NCI-H2107 (cell line): ENCODE results near the gene SPAG17.

ENCODE experiments used
- DNase-seq: peaks from one replicate; lab custom pipeline; 2025; lab: John Stamatoyannopoulos, UW

SPAG17 gene

DNA sequence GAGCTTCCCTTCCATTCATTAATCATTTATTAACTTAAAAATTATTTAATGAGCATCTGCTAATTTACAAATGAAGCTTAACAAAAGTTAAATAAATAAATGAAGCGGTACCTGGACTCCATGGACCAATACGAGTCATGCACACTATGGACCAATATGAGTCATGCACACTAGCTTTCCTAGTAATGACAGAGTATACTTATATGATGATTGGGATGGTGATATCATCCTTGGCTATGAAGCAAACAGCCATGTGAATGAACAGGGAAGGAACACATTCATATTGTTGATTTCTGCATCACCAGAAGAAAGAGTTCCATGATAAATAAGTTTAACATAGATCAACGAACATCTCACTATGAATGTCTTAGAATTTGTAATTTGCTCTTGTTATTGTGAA lies 109.9 kb downstream of the SPAG17 start:
- DNase-seq = no peak

DNA sequence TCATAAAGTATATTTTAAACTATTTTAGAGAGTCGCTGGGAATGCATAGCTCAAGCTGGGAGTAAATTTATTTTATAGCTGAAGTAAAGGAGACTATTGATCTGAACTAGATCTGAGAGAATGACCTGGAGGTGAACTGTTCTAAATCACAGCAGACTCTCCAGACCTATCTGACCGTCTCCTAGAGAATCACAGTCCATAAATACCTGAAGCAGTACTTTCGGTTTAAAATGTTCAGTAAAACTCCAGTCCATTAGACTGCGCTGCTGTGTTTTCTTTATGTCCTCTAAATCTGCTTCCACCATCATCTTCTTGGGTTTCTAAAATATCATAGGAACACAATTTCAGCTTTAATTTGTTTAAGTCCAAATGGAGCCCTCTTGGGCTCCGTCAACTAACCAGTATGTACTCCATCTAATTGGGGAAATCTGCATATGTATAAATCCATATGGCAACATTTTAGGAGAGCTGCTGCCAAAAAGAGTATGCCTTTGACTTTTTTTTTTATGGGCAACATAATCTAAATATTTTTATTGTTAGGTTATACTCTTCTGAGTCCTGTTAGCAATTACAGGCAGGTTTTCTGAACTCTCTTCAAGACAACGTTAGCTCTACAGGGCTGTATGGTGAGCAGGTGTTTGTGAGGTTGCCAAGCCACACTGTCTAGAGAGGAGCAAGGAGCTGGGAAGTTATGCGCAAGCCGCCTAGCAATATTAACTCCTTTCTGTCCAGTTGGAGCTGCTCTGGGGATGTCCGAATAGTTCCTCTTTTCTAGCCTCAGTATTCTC lies 111.2 kb downstream of the SPAG17 start:
- DNase-seq = no peak

DNA sequence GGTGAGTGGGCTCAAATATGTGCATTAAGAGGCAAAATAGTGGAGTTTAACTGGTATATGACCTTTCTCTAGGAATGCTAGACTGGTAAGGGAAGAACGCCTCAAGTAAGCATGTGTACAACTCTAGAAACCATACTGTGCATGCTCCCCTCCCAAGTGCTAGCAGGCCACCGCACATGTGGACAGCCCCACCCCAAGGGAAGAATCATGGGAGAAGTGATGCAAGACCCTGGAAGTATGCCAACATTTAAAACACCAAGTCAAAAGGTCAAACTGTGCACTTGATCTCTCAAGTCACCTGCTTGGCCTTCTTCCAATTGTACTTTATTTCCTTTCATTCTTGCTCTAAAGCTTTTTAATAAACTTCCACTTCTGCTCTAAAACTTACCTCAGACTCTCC lies 135.0 kb downstream of the SPAG17 start:
- no peak for DNase-seq

DNA sequence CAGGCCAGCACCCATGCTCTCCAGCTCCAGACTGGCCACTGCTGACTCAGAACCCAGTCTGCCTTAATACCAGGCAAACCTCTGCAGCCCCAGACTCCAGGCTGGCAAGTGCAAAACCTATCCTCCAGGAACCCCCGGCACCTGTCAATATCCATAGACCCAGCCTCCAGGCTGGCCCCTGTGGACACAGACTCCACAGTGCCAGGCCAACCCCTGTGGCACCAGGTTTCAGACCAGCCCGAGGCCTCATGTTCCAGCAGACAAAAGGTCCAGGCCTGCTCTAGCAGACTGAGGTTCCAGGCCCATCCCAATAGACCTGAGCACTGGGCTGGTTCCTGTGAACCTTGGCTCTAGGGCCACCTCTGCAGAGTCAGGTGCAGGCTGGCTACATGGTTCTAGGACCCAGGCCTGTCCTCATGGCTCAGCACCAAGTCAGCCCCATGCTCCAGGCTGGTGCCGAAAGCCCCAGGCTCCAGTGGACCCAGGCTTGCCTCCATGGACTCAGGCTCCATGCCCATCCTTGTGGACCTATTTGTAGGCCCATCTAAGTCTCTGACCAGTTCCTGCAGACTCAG lies 137.3 kb downstream of the SPAG17 start:
- DNase-seq = no peak

DNA sequence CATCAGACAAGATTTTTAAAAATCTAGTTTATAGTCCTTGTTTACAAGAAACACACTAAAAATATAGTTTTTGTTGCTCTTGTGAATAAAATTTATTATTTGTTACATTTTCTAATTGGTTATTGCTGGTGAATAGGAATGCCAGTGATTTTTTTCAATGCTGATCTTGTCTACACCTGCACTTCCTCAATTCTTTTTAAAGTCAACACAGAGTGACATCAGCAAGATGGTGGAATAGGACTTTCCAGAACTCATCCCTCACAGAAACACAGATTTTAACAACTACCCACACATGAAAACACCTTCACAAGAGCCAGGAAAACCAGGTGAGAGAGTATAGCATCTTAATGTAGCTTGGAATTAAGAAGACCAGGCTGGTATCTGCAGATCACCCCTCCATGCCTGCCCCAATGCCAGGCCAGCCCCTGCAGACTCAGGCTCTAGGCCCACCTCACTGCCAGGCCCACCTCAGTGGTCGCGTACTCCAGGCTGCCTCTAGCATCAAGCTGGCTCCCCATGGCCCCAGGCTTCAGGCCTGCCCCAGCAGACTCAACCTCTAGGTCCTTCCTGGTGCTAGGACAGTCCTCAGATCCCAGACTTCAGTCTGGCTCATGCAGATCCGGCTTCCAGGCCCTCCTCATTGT lies 137.9 kb downstream of the SPAG17 start:
- DNase-seq = no peak

DNA sequence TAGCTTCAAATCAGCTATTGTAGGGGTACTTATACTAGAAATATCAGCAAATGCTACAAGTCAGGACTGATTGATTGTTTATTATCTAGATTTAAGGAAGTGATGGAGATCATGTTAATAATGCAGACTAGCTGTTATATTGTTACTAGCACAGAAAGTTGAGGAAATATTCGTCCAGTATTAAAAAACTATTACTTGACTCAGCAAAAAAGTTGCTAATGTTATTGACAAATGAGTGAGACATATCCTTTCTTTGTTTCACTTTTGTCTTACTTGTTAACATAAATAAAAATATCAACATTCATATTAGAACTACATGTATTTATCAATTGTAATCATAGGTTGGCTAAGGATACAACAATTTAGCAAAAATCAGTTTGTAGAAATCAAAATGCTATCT lies 141.4 kb downstream of the SPAG17 start:
- no peak for DNase-seq

DNA sequence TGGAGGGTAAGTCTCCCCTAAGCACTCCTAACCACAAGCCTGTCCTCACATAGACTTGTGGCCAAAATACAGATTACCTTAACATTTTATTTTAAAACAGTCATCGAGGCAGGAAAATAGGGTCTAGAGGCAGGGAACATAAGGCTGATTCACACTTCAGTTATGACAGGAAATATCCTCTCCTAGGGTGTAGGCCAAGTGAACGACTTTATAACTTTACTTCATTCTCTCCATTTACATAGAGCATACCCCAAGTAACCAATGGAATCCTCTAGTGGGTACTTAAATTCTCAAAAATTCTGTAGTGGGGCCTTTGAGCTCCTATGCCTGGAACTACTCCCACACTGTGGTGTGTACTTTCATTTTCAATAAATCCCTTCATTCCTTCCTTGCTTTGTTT lies 142.5 kb downstream of the SPAG17 start:
- DNase-seq = no peak

DNA sequence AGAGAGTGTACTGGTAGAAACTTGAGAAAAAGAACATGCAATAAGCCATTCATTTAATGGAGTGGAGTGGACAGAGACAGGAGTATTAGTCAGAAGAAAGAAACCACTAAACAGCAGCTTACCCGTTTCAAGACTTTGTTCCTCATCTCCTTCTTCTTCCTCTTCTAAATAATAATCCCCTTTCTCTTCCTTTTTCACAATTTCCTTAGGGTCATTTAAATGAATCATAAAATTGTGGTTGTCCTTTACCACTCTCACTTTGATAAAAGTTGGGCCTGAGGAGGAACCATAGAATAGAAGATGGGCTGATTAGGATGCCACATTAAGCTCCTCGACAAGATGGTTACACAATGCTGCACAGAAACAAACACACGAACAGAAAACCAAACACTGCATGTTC lies 145.9 kb downstream of the SPAG17 start:
- no peak for DNase-seq

DNA sequence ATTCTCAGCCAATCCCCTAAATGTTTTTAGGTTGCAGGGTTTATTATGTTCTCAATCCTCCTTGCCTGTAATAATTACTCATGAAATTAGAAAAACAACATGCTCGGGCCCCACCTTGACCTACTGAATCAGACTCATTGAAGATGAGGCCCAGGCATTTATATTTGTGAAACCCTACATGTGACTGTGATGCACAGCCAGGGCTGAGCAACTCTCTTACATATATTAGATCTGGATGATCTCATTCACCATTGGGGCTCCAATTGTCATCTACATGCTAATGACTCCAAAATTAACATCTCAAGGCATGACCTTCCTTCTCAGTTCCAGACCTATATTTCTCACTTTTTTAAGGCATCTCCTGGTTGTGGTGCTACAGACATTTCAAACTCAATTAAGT lies 152.1 kb downstream of the SPAG17 start:
- DNase-seq = no peak

DNA sequence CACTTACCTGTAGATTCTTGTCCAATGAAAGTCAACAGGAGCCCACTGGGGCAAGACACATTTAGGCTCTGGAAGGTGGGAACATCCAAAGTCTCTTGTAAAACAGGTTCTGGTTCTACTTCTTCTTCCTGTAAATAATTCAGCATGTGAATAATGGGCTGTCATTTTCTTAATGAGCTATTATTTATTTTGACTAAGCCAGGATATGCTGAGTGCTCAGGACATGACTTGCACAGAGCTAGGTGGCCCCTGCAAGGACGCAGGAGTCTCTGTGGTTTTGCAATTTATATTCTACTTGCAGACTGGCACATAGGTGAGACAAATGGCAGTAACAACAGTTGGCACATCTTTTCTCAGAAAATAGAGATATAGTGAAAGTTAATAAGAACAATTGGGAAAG lies 156.8 kb downstream of the SPAG17 start:
- DNase-seq = no peak

DNA sequence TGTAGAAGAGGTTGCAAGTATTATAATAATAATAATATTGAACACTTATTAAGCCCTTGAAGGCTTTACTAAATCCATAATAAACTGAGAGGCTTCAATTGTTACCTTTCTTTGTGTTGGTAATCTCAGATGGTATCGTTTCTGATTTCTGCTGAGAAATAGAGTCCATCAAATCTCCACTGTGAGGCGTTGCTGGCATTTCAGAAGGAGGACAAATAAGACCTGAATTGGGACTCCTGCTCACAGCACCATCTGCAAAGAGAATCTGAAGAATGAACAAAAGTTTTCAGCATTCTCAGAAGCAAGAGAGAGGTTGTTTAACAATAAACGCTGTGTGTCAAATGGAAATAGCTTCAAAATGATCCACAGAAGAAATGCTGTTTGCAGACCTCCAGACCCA lies 161.8 kb downstream of the SPAG17 start:
- DNase-seq = no peak

DNA sequence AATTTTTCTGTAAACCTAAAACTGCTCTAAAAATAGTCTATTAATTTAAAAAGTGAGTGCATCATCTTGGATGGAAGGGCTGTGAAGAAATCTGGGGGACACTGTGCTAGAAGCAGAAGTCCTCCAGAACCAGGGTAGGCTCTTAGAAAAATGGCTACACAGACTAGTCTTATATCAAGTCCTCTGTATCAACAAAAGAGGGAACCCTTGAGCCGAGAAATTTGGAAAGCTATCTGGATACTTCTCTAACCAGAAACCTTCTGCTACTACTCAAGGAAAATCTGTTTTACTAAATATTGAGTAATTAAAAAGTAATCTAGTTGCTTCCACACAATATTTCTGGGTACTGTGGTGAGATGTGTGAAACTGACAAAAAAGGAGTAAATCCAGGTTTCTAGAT lies 163.4 kb downstream of the SPAG17 start:
- no peak for DNase-seq

DNA sequence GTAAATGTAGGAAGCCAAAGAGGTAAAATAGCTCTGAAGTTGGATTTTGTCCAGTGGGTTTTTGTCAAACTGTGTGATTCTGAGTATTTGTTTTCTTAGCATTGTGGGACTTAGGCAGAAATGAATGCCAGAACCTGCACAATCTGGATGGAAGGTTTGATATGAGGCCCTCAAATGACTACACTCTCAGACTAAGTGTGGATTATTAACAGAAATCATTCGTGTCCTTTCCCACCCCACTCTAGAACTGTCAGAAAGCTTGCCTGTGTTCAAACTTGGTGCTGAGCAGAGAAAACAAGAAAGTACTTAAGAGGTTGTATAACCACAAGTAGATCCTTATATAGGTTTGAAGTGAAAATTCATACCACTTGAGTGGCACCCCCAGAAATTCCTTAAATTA lies 167.0 kb downstream of the SPAG17 start:
- DNase-seq = no peak

DNA sequence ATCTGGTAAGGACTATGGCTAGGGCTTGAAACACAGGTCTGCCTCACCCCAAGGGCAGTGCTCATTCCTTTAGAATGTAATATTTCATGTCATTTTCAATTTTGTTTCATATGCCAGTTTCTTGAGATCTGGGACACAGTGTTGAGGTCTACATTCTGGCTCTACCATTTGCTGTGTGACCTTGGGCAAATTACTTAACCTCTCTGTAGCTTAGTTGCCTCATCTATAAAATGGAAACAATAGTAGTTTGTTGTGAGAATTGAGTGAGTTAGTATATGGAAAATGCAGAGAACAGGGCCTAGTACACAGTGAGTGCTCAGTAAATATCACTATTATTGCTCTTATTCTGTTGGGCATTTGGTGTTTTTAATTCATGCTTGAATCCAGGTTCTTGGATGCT lies 171.1 kb downstream of the SPAG17 start:
- DNase-seq = no peak

DNA sequence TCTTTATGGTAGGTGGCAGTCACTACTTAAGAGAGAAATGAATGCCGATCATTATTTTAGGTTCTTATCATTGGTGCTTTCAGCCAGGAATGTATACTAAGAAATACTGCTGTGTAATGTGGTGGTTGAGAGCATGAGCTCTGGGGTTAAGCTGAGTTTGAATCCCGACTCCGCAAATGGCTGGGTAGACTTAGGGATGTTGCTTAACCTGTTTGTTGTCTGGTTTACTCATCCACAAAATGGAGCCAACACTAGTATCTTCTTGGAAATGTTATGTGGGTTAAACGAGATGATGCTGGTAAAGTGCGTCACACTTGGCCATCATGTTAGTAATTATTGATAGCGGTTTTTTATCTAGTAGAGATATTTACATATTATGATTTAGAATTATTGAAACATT lies 171.7 kb downstream of the SPAG17 start:
- no peak for DNase-seq

DNA sequence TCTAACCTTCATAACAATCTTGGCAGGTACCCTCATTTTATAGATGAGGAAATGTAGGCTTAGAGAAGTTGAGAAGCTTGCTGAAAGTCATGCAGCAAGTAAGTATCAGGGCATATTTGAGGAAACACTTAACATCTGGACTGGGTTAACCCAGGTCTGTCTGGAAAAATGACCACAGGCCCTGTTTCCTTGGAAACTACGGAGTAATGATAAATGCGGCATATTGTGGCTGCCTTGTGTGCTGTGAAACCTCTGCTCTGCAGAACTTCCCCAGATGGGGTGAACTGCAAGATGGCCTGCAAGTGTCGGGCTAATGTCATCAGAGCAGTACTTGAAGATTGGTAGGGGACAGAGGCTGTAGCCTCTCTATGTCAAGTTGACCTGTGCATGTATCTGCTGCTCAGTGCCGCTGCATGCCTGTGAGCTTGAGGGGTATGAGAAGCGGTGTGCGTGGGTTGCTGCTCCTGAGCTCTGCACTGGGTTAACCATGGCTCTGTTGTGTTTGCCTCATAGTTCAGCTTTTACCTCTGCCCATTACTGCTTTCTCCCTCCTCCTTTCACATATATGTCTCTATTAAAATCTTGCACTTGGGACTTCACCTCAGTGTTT lies 172.4 kb downstream of the SPAG17 start:
- no peak for DNase-seq

DNA sequence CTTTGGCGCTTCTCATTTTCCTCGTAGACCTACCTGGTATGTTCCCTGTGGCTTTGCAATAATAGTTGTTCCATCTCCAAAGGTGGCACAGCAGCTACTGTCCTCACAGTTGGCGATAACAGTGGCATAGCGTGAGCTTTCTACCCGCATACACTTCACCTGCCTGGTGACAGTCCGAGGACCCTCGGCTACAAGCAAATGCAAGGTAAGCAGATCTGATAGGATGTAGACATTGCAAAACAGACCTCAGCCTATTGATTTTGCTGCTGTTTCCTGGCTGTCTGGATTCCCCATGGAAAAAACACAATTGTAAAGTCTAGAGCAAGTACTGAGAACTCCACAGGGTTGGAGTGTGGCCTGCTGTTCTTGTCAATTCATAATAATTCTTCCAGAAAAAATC lies 177.0 kb downstream of the SPAG17 start:
- no peak for DNase-seq

DNA sequence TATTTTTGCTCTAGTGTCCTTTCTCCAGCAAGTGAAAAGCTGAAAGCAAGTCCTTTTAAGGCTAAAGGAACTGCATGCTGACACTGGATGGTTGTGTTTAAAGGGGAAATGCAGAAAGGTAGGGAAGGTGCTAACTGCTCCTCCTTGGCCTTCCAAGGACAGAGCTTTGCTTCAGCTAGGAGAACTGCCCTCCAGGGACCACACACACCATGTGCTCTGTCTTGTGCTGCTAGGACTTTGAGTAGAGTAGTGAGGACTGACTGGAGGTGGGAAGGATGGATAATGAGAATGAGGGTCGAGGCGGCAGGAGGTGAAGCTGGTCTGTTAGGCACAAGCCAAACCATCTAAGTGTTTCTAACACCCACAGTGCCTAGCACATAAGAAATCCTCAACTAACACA lies 177.6 kb downstream of the SPAG17 start:
- DNase-seq = no peak

DNA sequence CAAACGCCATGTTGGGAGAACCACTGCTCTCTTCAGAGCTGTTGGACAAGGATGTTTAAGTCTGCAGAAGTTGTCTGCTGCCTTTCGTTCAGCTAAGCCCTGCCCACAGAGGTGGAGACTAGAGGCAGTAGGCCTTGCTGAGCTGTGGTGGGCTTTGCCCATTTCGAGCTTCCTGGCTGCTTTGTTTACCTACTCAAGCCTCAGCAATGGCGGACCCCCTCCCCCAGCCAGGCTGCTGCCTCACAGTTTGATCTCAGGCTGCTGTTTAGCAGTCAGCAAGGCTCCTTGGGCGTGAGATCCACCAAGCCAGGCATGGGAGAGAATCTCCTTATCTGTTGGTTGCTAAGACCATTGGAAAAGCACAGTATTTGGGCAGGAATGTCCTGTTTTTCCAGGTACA lies 180.7 kb downstream of the SPAG17 start:
- DNase-seq = no peak

DNA sequence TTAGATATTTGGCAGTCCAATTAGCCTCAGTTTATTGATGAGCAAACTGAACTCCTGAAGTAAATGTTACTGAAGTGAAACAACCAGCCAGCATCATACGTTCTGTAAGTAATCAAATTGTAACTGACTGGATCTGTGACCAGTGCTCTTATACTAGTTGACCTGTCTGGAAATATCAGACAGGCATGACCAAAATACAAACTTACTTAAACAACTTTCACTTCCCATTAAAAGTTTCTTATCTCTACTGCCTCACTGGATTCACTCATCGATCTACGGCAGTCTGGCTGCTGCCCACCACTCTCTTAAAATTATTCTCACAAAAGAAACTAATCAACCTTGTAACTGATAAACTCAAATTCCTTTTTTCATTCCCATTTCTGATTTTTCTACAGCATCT lies 199.1 kb downstream of the SPAG17 start:
- no peak for DNase-seq

DNA sequence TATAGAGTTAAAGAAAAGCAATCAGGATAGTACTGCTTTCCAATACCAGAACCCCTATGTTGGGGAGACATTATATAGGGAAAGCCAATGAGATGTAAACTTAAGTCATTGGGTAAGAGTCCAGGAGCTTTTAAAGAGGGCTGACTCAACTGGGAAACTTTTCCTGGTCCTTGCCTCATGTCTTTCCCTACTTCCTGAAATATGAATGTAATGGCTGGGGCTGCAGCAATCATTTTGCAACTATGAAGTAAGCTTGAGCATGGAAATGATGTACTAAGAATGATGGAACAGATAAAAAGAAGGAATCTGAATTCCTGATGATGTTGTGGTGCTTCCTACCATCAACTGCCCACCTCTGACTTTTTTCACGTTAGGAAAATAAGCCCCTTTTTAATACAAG lies 199.8 kb downstream of the SPAG17 start:
- no peak for DNase-seq

DNA sequence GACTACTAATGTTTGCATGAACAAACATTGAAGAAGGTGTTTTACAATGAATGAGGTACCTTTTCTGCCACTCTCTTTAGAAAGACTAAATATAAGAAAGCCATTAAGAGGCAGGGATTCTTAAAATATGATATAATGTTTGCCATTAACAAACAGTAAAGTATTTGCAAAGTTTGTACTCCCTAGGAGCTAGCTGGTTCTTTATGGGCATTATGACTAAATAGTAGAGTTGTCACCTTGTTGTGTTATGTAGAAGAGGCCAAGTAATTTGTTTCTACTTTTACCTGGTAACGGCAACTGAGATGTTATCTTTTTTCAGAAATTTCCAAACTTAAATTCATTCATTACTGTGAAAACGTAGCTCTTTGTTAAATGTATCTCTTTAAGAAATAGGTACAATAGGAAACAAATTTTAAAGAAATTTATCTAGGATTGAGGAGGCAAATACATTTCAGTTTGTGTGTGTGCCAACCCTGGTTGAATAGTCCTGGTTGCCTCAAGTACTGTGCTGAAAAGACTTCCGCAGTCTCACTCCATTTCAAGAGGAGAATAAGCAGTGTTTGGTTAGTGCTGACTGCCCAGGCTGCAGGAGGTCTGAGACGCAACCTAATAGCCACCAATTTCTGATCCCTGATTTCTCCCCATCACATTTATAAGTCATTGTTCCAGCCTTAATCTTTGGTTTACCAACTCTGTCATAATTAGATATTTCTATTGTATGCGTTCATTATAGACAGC lies 203.4 kb downstream of the SPAG17 start:
- DNase-seq = no peak

DNA sequence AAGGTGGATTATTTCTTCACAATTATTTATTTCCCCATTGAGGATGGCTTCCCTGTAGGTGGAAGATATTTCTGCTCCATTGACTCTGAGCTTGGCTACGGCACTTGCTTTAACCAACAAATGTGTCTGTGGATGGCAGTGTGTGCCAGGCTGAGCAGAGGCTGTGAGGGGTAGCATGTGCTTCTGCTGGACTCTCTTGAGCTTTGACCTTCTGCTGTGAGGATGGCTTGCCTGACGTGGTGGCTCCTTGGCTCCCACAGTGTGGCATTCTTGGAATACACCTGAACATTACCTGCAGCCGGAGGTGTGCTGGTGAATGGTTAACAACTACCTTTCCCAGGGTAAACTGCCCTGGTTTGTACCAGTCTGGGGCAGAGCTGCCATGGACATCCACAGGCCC lies 208.6 kb downstream of the SPAG17 start:
- DNase-seq = no peak
